Activated gamma-delta T cell (primary cell): ENCODE measurements around the gene USP26.
"Not testable (repeated sequence)": the region's sequence is repeated elsewhere in the genome, so short reads cannot be mapped to it uniquely, and the experiment has no call there.

Source experiments
- DNase-seq: peaks from one replicate; lab custom pipeline; 2025; lab: John Stamatoyannopoulos, UW
- total RNA-seq, 2 donors: gene quantifications; one replicate each; lab custom pipeline; 2026; lab: John Stamatoyannopoulos, UW

The USP26 gene, protein sequence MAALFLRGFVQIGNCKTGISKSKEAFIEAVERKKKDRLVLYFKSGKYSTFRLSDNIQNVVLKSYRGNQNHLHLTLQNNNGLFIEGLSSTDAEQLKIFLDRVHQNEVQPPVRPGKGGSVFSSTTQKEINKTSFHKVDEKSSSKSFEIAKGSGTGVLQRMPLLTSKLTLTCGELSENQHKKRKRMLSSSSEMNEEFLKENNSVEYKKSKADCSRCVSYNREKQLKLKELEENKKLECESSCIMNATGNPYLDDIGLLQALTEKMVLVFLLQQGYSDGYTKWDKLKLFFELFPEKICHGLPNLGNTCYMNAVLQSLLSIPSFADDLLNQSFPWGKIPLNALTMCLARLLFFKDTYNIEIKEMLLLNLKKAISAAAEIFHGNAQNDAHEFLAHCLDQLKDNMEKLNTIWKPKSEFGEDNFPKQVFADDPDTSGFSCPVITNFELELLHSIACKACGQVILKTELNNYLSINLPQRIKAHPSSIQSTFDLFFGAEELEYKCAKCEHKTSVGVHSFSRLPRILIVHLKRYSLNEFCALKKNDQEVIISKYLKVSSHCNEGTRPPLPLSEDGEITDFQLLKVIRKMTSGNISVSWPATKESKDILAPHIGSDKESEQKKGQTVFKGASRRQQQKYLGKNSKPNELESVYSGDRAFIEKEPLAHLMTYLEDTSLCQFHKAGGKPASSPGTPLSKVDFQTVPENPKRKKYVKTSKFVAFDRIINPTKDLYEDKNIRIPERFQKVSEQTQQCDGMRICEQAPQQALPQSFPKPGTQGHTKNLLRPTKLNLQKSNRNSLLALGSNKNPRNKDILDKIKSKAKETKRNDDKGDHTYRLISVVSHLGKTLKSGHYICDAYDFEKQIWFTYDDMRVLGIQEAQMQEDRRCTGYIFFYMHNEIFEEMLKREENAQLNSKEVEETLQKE
- total RNA-seq = 0 reads per million in 2 donors

GRCh38 chrX:133097031-133097430 lies at the start of gene USP26:
USP26 (minus strand) TSS chrX:133097109; CDS start chrX:133028220, 68,889 bp downstream.
- no peak for DNase-seq

DNA sequence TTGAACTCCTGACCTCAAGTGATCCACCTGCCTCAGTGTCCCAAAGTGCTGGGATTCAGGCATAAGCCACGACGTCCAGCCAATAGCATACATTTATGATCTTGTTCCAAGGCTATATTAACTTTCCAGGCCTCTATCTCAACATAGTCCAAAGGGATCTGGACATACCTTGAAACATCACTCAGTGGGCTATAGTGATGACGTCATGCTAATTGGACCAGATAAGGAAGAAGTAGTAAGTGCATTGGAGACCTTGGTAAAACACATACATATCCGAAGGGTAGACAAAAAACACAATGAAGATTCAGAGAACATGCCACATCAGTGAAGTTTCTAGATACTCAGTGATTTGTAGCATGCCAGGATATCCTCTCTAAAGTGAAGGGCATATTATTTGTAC lies 37.4 kb upstream of the USP26 start:
- DNase-seq = no peak

DNA sequence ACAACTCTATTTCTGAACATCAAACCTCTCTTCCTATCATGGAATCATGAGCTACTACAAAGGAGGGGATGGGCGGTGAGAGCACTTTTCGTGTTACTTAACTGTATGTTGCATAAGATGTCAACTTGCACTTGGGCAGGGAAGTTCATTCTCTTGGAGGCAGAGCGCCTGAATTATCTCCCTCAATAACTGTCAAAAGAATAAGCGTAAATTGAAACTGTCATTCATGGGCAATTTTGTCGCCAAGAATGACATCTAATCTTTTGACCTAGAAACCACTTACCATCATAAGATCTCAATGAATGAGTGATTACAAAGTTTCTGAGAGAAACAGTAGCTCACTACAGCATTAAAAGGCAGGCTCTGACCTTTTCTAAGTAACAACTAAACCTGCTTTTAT lies 23.5 kb upstream of the USP26 start:
- DNase-seq = no peak

GRCh38 chrX:133094098-133094731 lies 2.7 kb downstream of the USP26 start:
- no peak for DNase-seq

DNA sequence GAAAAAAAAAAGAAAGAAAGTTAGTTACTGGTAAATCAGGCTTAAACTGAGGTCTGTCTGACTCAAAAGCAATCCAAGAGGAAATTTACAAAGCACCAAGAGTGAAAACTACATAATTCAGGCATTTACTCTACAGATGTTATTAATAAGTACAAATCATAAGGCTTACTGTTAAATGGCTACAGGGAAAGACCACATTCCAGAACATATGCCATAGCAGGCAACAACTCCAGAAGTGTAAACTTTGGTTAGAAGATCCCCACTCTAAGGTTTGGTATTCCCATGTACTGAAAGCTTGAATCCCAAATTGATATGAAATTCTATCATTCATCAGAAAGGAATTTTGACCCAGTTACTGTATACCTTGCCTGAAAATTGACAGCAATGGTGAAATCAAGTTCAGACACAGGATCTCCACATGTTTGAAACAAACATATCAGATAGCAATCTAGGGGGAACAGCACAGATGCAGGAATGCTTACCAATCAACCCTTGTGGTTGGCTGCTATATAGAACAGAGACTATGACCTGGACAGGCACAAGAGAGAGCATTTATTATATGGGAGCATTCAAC lies 6.6 kb downstream of the USP26 start:
- no peak for DNase-seq

DNA sequence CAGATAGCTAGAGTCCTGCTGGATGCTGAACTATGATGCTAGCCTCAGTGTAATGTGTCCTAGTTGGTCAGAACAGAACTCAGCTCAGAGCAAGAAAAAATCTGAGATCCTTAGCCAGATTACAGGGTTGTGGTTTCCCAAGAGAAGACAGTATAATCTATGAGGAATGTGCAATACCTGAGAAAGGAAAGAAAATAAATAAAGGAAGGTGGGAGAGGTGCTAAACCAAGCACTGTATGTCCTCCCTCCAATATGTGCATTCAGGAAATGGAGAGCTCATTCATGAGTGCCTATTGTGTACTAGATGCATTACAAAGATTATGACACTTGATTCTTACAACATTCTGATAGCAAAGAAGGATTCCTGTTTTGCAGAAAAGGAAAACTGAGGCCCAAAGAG lies 7.5 kb downstream of the USP26 start:
- no peak for DNase-seq

- no peak for DNase-seq
These were observed 11.1 kb downstream of the USP26 start for GRCh38 chrX:133085785-133086184.

DNA sequence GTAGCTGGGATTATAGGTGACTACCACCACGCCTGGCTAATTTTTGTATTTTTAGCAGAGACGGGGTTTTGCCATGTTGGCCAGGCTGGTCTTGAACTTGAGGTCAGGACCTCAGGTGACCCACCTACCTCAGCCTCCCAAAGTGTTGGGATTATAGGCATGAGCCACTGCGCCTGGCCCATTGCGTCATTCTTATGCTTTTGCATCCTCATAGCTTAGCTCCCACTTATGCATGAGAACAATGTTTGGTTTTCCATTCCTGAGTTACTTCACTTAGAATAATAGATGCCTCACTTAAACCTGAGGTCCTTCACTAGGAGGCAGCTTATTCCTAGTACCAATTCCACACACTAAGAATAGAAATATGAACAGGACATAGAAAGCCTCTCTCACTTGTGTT lies 11.9 kb downstream of the USP26 start:
- DNase-seq = not testable (repeated sequence)

GRCh38 chrX:133083899-133084298 lies 13.0 kb downstream of the USP26 start:
- DNase-seq = no peak

DNA sequence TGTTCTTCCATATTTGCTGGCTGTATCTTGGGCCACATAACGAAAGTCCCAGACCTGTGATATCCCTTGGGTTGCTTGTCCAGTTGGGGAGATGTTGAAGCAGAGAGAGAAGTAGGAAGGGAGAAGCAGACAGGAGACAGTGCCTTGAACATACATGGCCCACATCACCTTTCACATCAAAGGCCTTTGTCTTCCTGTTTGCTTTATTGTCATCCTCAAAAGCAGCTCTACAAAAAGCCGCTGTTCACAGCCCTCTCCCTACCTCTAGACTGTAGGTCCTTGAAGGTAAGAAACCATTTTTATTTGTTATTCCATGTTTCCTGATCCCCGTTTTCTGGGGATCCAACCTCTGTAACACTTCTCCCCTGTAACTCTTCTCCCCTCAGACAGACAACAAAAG lies 14.9 kb downstream of the USP26 start:
- no peak for DNase-seq

DNA sequence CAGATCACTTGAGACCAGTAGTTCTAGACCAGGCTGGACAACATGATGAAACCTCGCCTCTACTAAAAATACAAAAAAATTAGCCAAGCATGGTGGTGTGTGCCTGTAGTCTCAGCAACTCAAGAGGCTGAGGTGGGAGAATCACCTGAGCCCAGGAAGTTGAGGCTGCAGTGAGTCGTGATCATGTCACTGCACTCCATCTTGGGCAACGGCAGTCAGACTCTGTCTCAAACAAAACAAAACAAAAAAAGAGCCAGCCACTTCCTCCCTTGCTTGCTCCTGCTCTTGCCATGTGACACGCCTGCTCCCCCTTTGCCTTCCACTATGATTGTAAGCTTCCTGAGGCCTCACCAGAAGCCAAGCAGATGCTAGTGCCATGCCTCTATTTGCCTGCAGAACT lies 19.1 kb downstream of the USP26 start:
- not testable (repeated sequence) for DNase-seq

- DNase-seq = no peak
These were observed 24.3 kb downstream of the USP26 start for GRCh38 chrX:133072566-133072965.

DNA sequence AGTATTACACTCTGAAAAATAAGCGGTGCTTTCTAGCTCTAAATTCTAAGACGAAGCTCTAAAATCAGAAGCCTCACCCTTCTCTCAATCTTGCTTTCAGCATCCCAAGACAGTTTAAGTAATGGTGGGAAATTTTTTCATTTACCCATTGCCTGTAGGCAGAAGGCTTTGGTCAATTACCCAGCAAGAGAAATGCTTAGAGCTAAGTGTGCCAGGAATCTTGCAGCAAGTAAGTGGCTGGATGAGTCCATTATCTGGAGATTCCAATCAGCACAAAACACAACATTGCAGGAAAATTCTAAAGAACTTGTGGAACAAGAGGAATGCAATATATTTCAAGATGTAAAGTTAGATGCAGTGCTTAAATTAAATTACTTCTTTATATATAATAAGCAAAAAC lies 28.4 kb downstream of the USP26 start:
- no peak for DNase-seq

- DNase-seq = no peak
These were observed 40.6 kb downstream of the USP26 start for GRCh38 chrX:133056341-133056740.

GRCh38 chrX:133054761-133055405 lies 42.0 kb downstream of the USP26 start:
- DNase-seq = no peak

- no peak for DNase-seq
These were observed 42.9 kb downstream of the USP26 start for GRCh38 chrX:133053861-133054598.

DNA sequence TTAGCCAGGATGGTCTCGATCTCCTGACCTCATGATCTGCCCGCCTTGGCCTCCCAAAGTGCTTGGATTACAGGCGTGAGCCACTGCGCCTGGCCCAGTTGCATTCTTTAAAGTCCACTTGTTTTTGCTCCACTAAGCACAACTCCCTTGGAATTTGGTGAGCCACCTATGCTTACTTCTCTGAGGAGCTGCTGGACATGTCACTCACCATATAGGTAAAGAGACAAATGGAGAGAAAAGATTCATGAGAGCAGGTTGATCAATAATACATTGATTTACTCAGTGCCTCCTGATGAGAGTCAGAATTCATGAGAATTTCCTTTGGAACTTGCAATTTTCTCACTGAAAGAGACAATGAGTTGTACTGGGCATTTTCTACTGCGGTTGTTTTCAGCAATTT lies 48.2 kb downstream of the USP26 start:
- DNase-seq = no peak

DNA sequence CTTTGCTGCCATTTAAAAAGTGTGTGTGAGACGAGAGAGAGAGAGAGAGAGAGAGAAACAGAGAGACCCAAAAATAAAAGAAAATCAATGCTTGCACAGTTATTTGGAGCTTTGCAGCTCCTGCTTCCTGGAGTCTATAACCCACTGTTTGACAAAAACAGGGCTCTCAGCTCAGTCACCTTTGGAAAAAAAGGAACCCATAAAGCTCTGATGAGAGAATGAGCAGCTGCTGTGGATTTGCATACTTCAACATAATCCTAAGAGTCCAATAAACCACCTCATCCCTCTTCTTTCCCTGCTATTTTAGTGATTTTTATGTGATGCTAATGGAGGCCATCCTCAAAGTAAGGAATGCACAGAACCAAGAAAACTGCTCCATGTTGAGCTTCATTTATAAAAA lies 50.3 kb downstream of the USP26 start:
- DNase-seq = no peak

DNA sequence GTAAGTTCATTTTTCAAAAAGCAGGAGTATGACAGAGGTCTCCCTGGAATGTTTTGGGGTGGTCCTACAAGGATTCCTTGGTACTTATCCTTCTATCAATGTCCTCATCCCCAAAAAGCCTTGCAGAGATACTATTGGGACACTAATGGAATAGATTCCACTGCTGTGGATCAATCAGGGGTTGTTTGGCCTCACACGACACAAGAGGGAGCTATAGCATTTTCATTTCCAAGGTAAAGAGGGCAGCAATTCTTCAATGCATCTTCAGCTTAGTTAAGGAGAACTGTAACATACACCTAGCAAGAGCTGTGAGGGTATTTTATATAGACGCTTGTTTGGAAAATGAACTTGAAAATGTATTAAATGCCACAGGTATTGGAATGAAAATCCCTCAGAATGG lies 50.9 kb downstream of the USP26 start:
- DNase-seq = no peak

DNA sequence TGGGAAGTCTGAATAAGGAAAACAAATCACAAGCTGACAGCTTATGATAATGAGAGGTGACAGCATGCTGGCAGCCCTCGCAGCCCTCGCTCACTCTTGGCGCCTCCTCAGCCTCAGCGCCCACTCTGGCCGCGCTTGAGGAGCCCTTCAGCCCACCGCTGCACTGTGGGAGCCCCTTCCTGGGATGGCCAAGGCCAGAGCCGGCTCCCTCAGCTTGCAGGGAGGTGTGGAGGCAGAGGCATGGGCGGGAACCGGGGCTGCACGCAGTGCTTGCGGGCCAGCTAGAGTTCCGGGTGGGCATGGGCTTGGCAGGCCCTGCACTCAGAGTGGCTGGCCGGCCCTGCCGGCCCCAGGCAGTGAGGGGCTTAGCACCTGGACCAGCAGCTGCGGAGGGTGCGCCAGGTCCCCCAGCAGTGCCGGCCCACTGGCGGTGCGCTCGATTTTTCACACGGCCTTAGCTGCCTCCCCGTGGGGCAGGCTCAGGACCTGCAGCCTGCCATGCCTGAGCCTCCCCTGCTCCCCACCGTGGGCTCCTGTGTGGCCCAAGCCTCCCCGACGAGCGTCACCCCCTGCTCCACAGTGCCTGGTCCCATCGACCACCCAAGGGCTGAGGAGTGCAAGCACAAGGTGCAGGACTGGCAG lies 52.6 kb downstream of the USP26 start:
- DNase-seq = peak; percentile 8
